DMS 273 (cell line): ENCODE data around the gene KAZN.
A peak's percentile ranks its signal among the peaks of the same experiment; 100 is the strongest.

Experiments
- DNase-seq: peaks from one replicate; lab custom pipeline; 2025; ENCODE audit not compliant: unreplicated experiment; lab: John Stamatoyannopoulos, UW

The KAZN gene

DNA sequence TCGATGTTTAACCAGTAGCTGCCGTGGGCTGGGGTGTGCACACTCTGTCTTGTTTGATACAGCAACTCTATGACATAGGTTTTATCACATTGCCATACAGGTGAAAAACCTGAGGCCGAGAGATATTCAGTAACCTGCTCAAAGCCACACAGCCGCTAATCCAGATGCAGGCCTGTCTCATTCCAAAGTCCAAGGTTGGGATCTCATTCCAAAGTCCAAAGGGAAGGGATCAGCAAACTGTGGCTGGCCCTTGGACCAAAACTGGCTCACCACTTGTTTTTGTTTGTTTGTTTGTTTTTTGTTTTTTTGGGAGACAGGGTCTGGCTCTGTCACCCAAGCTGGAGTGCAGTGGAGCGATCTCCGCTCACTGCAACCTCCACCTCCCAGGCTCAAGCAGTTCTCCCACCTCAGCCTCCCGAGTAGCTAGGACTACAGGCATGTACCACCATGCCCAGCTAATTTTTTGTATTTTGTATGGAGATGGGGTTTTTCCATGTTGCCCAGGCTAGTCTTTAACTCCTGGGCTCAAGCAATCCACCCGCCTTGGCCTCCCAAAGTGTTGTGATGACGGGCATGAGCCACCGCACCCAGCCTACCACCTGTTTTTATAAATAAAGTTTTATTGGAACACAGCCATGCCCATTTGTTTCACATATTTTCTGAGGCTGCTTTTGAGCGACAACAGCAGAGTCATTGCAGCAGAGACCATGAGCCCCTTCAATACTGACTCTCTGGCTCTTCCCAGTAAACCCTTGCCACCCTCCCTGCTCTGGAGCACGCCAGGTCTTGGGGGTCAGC, 391.6 kb downstream of the KAZN start:
- no peak for DNase-seq

DNA sequence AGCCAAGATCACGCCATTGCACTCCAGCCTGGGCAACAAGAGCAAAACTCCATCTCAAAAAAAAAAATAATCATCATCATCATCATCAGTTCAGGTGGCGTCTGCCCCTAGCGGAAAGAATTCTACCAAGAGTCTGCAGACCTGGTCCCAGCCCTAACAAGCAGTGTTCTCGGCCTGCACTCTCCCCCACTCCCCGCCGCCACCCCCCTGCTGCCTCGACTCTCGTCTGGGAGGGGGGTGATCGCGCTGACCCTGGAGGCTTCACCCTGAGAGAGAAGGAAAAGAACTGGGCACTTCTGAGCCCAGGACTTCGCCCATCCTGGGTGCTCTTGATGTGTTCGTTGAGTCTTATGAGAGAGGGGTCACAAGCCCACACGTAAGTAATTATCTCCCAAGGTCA, 394.9 kb downstream of the KAZN start:
- DNase-seq = no peak

DNA sequence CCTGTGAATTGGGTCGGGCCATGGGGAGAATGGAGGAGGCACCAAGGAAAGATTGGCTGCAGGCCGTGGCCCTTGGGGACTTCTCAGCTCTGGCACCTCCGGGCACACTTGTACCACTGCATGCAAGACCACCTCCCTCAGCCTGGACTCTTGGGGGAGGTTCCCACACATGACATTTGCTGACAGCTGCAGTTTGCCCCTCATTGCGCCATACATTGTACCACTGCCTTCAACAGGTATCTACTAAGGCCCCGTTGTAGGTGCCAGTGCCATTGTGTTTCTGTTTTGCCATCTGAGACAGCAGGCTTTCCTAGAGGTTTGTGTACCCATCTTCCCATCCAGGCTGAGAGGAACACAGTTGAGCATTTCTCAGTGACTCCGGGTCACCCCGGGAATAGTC, 395.7 kb downstream of the KAZN start:
- no peak for DNase-seq

DNA sequence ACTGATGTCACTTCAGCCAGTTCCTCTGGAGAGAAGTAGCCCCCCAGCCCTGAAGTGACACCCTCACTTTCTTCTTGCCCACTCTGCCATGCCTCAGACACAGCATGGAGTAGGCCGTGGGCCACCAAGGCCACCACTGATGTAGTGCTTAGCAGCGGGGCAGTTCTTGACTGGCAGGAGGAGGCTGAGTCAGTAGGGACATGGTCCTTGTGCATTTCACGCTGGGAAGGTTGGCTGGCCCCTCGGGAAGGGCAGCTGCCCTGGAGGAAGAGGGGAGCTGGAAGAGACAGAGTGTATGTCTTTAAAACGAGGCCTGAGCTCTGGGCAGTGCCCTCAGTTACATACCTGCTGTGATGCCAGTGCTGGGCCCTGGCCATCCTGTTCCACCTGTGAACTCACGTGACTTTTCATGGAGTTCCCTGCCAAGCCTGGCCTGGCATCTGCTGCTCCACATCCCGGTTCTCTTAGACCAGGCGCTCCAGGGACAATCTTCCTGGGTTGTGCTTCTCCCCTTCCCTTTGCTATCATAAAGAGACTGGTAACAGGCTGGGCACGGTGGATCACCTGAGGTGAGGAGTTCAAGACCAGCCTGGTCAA, 396.5 kb downstream of the KAZN start:
- peak; percentile 39 for DNase-seq

DNA sequence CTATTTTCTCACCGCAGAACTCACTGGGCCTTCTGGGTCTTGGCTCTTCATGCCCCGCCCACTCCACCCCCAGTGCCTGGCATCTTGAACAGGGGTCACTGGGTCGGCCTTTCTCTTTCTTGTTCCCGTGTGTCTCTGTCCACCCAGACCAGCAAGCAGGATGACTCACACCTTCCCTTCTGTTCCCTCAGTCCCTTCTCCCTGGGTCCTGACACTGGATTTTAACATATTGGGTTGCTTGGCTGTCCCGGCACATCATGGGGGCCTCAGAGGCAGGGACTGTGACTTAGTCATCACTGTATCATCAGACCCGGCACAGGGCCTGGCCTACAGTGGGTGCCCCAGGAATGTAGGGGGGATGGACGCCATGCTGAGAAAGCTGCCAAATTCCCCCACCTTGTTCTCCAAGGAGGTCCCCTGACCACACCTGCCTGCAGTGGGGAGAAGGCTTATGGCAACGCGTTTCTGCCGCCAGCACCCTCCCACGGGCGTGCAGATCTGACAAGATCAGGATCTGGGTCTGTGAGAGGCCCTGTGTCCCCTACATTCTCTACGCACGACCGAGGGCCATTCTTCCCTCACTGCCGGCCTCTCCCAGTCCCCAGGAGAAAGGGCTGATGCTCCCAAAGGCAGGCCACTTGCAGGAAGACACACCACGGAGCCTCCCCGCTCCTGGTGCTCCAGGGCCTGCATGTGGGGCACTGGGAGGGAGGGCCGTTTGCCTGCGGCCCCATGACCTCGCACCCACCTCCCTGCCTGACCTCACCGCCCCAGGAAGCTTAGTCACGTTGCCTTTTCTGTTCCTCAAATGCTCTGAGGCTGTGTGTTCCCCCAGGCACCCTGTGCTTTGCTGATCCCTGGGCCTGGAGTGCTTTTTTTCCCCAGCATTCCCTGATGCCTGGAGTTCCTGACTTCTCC, 397.9 kb downstream of the KAZN start:
- peak; percentile 24 for DNase-seq

DNA sequence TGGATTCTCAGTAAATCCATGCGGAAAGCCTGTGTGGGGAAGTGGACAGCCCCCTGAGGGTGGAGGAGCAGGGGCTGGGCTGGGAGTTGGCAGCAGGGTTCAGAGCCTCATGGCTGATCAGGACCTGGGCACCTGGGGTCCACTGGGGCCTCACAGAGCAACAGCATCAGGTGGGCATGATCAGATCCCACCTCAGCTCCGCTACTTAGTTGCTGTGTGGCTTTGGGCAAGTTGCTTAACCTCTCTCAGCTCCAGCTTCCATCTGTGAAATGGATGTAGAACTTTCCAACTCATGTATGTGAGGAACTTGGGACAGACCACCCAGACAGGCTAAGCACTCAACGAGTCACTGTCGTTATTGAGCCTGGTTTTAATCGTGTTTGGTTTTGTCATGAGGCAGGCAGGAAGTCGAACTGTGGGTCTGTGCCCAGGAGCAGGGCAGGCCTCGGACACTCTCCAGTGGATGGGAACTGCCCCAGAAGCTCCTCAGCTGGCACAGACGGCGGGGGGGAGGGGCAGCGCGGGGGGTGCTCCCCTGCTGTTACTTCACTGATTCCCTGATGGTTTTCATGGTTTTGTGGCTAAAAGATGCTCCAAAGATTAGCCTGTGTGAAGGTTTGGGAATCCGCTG, 399.3 kb downstream of the KAZN start:
- DNase-seq = no peak

DNA sequence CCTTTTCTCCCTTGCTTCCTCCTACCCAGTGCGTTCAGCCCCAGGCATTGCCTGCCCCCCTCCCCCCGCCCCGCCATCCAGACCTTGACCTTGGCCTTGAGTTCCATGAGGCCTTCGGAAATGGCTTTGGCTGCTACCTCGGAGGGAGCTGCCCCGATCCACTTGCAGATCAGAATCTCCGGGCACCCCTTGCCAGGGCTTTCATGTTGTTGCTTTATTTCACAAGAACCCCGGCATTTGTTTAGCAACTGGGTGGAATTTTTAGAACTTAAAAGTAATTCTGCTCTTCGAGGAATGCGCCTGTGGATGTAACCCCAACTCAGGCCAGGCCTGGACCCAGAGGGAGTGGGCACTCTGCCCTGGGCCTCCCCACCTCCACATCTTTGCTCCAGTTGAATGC, 401.0 kb downstream of the KAZN start:
- DNase-seq = no peak

DNA sequence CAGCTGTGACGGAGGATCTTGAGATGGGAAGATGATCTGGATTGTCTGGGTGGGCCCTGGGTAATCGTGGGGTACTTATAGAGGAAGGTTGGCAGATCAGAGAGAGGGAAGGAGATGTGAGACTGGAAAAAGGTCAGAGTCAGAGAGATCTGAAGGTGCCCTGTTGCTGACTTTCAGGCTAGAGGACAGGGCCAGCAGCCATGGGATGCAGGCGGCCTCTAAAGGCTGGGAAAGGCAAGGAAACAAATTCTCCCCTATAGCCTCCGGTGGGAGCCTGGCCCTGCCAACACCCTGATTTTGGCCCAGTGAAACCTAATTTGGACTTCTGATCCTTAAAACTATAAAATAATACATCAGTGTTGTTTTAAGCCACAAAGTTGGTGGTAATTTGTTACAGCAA, 401.5 kb downstream of the KAZN start:
- no peak for DNase-seq

DNA sequence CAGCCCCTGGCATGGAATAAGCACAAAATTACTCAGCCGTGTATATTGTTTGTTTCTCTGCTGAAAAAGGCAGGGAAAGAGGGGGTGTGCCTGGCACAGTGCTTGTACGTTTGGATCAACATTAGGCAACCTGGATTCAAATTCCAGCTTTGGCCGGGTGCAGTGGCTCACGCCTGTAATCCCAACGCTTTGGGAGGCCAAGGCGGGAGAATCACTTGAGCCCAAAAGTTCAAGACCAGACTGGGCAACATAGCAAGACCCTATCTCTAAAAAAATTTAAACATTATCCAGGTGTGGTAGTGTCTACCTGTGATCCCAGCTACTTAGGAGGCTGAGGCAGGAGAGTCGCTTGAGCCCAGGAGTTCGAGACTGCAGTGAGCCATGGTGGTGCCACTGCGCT, 402.2 kb downstream of the KAZN start:
- no peak for DNase-seq

DNA sequence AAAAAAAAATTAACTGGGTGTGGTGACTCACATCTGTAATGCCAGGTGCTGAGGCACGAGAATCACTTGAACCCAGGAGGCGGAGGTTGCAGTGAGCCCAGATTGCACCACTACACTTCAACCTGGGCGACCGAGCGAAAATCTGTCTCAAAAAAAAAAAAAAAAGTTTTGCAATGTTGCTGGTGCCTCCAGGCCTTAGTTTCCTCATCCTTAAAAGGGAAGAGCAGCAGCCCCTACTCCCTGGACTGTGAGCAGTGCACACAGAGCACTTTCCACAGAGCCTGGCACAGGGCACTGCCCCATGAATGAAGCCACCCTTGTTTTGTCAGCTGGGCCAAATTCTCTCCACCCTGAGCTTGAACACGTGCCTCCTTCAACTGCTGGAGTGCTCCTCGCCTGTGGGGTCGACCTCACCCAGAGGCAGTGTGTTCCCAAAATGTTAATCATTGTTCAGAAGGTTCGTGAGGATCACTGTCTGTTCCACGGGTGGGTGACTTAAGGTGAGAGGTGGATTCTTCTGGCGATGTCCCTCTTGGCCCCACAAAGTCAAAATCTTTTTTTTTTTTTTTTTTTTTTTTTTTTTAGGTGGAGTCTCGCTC, 402.9 kb downstream of the KAZN start:
- DNase-seq = no peak

DNA sequence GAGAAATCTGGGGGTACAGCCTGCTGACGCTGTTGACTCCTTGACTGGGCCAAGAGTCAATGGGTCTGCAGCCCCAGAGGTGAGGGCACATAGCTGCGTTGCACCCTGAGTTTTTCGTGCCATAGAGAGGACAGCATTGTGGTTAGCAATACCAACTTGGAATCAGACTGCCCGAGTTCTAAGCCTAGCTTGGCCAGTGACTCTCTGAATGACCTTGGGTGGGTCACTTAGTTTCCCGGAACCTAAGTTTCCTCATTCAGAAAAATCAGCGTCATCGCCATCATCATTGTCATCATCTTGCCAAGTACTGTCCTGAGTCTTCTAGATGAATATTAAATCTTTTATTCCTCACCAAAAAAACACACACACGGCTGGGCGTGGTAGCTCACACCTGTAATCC, 403.8 kb downstream of the KAZN start:
- no peak for DNase-seq

DNA sequence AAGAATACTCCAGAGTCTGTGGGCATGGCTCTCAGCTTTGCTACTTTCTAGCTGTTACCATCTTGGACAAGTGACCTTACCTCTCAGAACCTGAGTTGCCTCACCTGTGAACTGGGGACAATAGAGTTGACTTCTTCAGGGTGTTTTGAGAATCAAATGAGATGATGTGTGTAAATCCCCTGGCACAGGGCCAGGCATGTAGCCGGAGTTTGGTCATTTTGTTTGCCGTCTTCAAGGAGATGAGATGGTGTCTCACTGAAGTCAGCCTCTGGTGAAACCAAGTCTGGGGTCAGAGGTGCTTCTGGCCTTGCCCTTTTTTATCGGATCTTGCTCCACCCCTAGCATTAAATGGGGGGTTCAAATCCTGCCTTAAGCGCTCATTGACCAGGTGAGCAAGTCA, 405.9 kb downstream of the KAZN start:
- DNase-seq = no peak

DNA sequence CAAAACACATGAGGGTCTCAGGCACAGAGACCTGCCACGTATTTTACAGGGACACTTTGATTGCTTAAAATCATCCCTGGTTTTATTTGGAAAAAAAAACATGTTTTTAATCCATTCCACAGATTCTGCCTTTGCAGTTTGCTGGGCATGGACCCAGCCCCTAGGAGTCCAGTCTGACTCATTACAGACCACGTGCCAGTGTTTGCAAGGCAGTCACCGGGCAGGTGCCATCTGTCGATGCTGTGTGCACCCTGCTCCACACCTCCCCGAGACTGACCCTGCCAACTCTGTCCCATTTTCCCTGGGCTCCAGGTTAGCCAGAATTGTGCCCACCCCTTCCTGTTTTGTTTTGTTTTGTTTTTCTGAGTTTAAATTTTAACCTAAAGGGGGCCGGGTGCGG, 406.6 kb downstream of the KAZN start:
- peak; percentile 77 for DNase-seq

DNA sequence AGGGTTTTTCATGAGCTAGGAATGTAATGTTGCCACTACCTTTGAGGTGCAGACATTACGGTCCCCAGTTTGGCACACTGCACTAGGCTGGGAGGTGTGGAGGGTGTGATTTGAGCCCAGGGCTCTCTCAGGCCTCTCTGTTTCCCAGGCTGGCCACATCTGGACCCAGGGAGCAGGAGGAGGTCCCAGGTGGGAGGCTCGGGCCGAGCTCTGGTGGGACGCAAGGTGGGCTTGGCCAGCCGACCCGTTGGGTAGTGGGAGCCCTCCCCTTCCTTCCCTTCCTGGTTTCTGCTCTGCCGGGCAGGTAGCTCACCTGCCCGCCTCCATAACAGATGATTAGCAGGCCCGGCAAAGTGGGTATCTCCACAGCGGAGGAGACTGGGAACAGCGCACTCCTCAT, 408.9 kb downstream of the KAZN start:
- DNase-seq = no peak

DNA sequence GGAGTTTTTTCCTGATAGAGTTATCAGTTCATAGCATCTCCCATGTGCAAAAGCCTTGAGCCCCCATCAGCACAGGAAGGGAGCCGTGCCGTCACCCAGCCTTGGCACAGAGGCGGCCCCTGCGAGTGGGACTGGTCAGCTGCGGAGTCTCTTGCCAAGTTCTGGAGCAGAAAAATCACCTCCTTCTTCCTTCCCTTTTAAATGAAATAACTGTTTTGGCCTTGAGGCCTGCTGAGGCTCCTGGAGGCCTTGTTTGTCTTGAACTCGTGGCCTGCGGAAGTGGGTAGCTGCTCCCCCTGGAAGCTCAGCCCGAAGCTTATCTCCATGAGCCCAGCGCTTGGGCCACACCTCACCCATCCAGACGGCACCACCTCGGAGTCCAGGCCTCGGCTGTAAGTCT, 409.4 kb downstream of the KAZN start:
- DNase-seq = no peak

DNA sequence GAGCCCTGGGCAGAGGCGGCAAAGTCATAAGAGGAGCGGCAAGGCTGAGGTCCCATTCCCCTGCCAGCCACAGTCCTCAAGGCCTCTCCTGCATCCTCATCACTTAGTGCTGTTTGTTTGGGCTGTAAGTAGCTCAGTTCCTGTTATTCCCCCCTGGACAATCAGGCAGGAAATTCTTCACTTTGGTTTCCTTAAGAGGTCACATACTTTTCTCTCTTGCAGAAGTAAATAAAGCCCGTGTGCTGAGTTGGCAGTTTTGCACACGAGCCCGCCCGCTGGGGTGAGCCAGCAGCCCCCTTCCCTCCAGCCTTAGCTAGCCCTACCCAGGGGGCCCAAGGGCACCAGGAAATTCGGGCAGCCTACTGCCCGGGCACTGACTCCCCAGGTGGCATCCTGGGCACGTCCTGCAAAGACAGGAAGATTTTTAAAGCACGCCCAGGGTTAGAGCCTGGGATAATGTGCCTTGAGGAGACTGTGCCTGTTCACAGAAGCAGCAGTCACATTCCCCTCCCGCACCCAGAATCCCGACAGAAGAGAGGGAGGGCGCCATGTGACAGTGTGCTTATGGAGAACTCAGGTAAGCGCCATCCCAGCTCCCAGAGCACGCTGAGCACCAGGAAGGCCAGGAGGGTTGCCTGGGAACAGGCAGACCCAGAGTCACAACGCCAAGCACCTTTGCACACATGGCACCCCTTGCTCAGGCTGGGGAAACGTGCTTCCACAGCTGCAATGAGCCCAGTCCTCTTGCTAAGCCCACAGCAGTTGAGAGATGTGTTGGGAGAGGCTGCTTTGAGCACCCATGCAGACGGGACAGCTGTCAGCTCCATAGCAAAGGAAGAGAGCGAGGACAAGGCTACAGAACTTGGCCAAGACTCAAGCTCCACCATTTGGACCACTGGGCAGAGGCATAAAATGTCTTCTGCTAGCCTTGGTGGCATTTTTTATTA, 410.6 kb downstream of the KAZN start:
- DNase-seq = peak; percentile 39

DNA sequence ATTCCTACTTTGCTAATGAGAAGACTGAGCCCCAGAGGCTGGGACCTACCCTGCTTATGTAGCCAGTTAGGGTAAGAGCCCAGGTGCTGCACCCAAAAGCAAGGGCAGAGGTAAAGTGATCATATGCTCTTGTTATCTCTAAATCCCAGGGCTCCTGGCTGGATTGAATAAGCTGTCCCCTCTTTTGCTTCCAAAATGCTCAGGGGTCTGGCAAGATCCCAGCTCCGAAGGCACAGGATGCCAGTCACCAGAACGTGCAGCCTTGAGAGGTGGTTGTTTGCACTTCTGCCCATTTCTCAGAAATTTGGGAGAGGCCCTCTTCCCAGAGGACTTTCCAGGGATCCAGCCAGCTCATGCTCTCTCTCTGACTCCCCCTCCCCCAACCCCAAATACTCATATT, 412.7 kb downstream of the KAZN start:
- no peak for DNase-seq

DNA sequence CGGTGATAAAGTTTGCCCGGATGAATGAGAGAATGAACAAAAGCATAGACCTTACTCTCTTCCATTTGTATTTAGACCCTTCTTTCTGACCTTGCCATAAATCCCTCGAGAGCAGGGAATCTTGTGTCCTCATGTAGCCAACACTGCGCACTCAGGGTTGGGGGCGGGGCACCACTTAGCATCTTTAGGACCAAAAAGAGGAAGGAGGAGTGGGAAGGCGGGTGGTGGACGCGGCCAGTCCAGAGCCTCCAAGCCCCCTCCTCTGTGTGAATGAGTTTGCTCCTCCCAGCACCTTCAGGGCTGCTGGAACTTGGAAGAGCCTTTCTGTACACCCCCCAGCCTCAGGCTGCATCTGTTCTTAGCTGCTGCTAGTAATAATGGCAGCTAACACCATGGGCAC, 413.2 kb downstream of the KAZN start:
- DNase-seq = no peak

DNA sequence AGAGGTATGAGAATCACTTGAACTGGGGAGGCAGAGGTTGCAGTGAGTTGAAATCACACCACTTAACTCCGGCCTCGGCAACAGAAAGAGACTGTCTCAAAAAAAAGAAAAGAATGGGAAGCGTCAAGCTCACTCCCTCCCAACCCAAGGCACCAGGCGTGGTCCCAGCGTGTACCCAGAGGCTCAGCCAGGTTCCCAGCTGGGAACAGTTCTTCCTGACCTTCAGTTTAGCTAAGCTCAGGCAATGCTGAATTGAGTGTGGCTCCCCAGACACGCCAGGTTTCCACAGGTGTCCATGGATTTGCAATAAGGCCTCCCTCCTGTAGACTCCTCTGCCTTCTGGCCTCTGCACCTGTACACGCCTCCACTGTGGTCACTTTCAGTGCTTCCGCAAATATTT, 414.3 kb downstream of the KAZN start:
- DNase-seq = no peak

DNA sequence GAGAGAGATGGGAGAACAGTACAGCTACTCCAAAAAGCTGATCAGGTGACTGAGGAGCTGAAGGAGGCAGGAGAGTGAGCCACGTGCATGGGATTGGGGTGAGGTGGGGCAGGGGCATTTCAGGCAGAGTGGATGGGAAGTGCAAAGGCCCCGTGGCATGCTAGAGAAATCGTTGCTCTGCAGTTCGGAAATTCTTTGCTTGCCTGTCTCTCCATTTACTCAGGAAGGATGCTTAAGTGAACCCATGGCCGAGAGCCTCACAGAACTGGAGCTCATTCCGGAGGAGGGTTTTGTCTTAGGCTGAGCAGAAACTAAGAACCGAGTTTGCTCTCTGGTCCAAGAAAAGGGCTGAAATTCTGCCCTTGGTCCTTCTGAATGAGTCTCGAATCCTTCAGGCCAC, 415.3 kb downstream of the KAZN start:
- DNase-seq = no peak
